Karpas-422 (cell line): ENCODE data around the gene OR2AP1. TPM values are rescaled to one million over a fixed set of nuclear protein-coding genes. Genes with fewer than 3 reads are reported as not detected.
"Not testable (repeated sequence)": the region's sequence is repeated elsewhere in the genome, so short reads cannot be mapped to it uniquely, and the experiment has no call there.

Experiments
- DNase-seq: peaks from one replicate; pipeline ENCODE4 v3.0.0-alpha.2; 2015
- H2AFZ ChIP-seq: fragments of 200-600 bp; sonication (generic); 2 replicates; pipeline ENCODE4 v1.6.1; 2014; ENCODE audit warnings: antibody characterized with exemption, low read length, mixed read lengths
- H3K27ac ChIP-seq: fragments of 200-600 bp; sonication (generic); 2 replicates; pipeline ENCODE4 v1.5.1; 2014; ENCODE audit warnings: mild to moderate bottlenecking, low read length, moderate library complexity
- H3K27me3 ChIP-seq: fragments of 200-600 bp; sonication (generic); 2 replicates; pipeline ENCODE4 v1.6.1; 2014; ENCODE audit warnings: low read length, mixed read lengths
- H3K36me3 ChIP-seq: fragments of 200-600 bp; sonication (generic); 2 replicates; pipeline ENCODE4 v1.6.1; 2014; ENCODE audit warnings: low read length, mixed read lengths; ENCODE audit not compliant: insufficient read depth
- H3K4me1 ChIP-seq: fragments of 200-600 bp; sonication (generic); 2 replicates; pipeline ENCODE4 v1.6.1; 2014; ENCODE audit warnings: mild to moderate bottlenecking, low read length, mixed read lengths
- H3K4me2 ChIP-seq: fragments of 200-600 bp; sonication (generic); 2 replicates; pipeline ENCODE4 v1.6.1; 2014; ENCODE audit warnings: low read length, low read depth, mild to moderate bottlenecking; ENCODE audit not compliant: poor library complexity, severe bottlenecking
- H3K4me3 ChIP-seq: fragments of 200-600 bp; sonication (generic); 2 replicates; pipeline ENCODE4 v1.5.1; 2014; ENCODE audit warnings: mild to moderate bottlenecking, antibody characterized with exemption, low read length, mixed read lengths
- H3K79me2 ChIP-seq: fragments of 200-600 bp; sonication (generic); 2 replicates; pipeline ENCODE4 v1.6.1; 2014; ENCODE audit warnings: mild to moderate bottlenecking, low read length, mixed read lengths
- H3K9ac ChIP-seq: fragments of 200-600 bp; sonication (generic); 2 replicates; pipeline ENCODE4 v1.6.0; 2014; ENCODE audit warnings: low read length
- H3K9me2 ChIP-seq: fragments of 200-600 bp; sonication (generic), shearing (Covaris generic); replicated peaks from 2 replicates; pipeline ENCODE4 v1.6.0; 2014; ENCODE audit warnings: mild to moderate bottlenecking, low read length, moderate library complexity; ENCODE audit not compliant: insufficient read depth
- H3K9me3 ChIP-seq: fragments of 300-700, 200-600 bp; sonication (generic); 2 replicates; pipeline ENCODE4 v1.6.1; 2014; ENCODE audit warnings: low read length, mixed read lengths
- H4K20me1 ChIP-seq: fragments of 200-600 bp; sonication (generic); 2 replicates; pipeline ENCODE4 v1.6.1; 2014; ENCODE audit warnings: mild to moderate bottlenecking, antibody characterized with exemption, low read length, low read depth; ENCODE audit not compliant: insufficient read depth
- total RNA-seq: library from RNA; depleted of rRNA; stranded (reverse); fragments of >200 nt; shearing (Covaris generic); gene quantifications from 2 replicates; pipeline ENCODE4 v1.2.3, GENCODE V29; 2014; ENCODE audit warnings: low replicate concordance

OR2AP1 gene
- total RNA-seq, 1 experiment from 2014 or later = not detected

- not testable (repeated sequence) for H3K27me3 ChIP-seq, H3K9ac ChIP-seq, H3K36me3 ChIP-seq, H3K27ac ChIP-seq, H3K9me2 ChIP-seq, H3K9me3 ChIP-seq, H3K4me1 ChIP-seq, H3K4me2 ChIP-seq, H3K79me2 ChIP-seq, DNase-seq, H3K4me3 ChIP-seq, H2AFZ ChIP-seq, H4K20me1 ChIP-seq
These were observed 17.9 kb downstream of the OR2AP1 start for GRCh38 chr12:55590152-55590551.

DNA sequence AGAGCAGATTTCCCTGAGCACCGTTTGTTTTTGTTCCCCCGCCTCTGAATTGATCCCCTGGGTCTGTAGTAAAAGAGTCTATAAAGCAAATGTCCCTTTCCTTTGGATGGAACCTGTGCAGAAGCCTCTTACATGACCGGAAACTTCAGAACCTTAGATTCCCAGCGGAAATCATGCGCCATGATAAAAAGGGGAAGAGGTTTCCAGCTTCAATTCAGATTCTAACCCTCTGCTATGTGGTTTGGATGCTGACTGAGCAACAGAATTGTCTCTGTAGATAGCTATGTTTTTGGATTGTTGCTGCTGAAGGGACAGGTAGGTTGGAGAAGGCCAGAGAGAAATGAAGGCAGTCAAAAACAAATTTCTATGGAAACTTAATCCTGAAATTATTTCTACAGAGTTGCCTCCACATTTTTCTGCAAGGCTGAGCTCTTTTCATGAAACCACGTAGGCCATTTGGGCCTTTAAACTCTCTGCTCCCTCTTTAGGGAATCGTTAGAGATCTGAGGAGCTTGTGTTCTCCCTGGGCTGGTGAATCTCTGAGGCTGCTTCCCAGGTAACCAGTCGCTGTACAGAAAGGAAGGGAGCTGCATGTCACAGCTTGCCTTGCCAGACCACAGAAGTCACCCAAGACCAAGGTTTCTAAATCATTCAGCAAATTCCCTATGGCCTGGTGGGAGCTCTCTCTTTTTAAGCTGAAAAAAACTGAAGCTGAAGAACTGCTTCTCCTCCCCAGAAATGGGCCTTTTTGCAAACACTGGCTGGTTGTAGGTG lies 35.7 kb downstream of the OR2AP1 start:
- no peaks in the 10 kb centered on the region for H3K9me2 ChIP-seq
- H3K36me3 ChIP-seq = no peaks in the 10 kb centered on the region
- H3K4me3 ChIP-seq = no peak overlapping the region
- H3K27me3 ChIP-seq = no peaks in the 10 kb centered on the region
- no peak overlapping the region for H3K4me2 ChIP-seq
- DNase-seq = no peak
- H4K20me1 ChIP-seq = no peaks in the 10 kb centered on the region
- no peak overlapping the region for H3K9ac ChIP-seq
- H2AFZ ChIP-seq = no peak overlapping the region
- H3K4me1 ChIP-seq = no peaks in the 10 kb centered on the region
- H3K9me3 ChIP-seq = no peaks in the 10 kb centered on the region
- no peak overlapping the region for H3K27ac ChIP-seq
- H3K79me2 ChIP-seq = no peaks in the 10 kb centered on the region

GRCh38 chr12:55610598-55610997 lies 38.3 kb downstream of the OR2AP1 start:
- H3K4me3 ChIP-seq = no peak overlapping the region
- no peak for DNase-seq
- H3K4me1 ChIP-seq = no peaks in the 10 kb centered on the region
- H3K27ac ChIP-seq = no peak overlapping the region
- no peaks in the 10 kb centered on the region for H4K20me1 ChIP-seq
- H3K9ac ChIP-seq = no peak overlapping the region
- H3K79me2 ChIP-seq = no peaks in the 10 kb centered on the region
- no peaks in the 10 kb centered on the region for H3K9me2 ChIP-seq
- 0 out of 2 replicates have a peak, but pooled peaks cover 4% of the 10 kb centered on the region for H3K27me3 ChIP-seq
- no peaks in the 10 kb centered on the region for H3K36me3 ChIP-seq
- H2AFZ ChIP-seq = no peak overlapping the region
- no peaks in the 10 kb centered on the region for H3K9me3 ChIP-seq
- H3K4me2 ChIP-seq = no peak overlapping the region

- no peak overlapping the region for H2AFZ ChIP-seq
- no peaks in the 10 kb centered on the region for H3K79me2 ChIP-seq
- H3K27ac ChIP-seq = no peak overlapping the region
- H3K4me3 ChIP-seq = no peak overlapping the region
- H3K4me2 ChIP-seq = no peak overlapping the region
- no peaks in the 10 kb centered on the region for H3K9me2 ChIP-seq
- H3K4me1 ChIP-seq = no peaks in the 10 kb centered on the region
- H3K9me3 ChIP-seq = no peaks in the 10 kb centered on the region
- no peaks in the 10 kb centered on the region for H4K20me1 ChIP-seq
- 0 out of 2 replicates have a peak, but pooled peaks cover 4% of the 10 kb centered on the region for H3K27me3 ChIP-seq
- no peak for DNase-seq
- no peaks in the 10 kb centered on the region for H3K36me3 ChIP-seq
- H3K9ac ChIP-seq = no peak overlapping the region
These were observed 40.4 kb downstream of the OR2AP1 start for GRCh38 chr12:55612646-55613045.

DNA sequence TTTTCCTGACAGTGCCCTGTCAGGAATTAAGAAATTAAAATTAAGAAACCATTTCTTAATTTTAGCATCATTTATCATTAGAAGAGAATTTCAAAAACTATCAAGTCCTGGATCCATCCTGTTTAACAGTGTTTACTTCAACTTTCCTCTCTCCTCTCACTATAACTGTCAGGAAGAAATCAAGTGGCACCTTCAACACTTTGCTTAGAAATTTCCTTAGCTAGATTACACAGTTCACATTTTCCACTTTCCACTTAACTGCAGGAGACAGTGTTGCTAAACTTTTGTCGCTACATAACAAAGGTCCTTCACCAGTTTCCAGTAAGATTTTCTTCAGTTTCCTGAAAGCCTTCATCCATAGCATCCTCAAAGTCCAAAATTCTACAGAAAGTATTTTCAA lies 42.5 kb downstream of the OR2AP1 start:
- Histone ChIP-seq H4K20me1 (no peaks in the 10 kb centered on the region), H3K27me3 (0 out of 2 replicates have a peak, but pooled peaks cover 4% of the 10 kb centered on the region), H2AFZ (no peak overlapping the region), H3K9ac (no peak overlapping the region), H3K9me3 (no peaks in the 10 kb centered on the region), H3K4me3 (no peak overlapping the region), H3K36me3 (no peaks in the 10 kb centered on the region), H3K79me2 (no peaks in the 10 kb centered on the region), H3K27ac (no peak overlapping the region), H3K9me2 (no peaks in the 10 kb centered on the region), H3K4me2 (no peak overlapping the region), H3K4me1 (no peaks in the 10 kb centered on the region)
- DNase-seq = no peak

DNA sequence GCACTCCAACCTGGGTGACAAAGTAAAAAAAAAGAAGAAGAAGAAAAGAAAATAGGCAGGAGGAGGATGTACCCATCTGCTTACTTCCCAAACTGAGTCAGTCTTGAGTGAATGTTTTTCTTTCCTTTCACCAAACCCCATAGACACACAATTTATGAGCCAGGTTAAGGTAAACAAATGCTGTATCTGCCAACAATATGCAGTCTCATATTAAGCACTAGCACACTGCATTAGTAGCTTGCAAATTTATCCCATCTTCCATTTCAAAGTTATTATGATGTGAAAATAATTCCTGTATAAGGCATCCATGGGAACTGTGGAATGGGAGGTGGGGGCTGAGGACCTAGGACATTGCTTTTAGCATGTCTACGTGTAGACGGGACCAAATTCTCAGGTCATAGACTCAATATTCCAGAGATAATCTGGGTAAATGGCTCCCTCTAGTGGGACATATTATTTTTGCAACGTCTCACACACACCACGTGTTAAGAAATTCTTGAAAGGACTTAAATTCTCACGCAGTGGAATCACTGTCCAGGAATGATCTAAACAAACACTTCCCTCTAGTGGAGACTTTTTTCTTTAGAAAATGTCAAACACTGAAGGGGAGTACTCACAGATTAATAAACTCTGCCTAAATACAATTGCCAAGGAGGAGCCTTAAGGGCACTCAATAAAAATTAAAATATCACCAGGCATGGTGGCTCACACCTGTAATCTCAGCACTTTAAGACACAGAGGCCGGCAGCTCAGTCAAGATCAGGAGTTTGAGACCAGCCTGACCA lies 47.3 kb downstream of the OR2AP1 start:
- H2AFZ ChIP-seq = no peak overlapping the region
- H3K9me2 ChIP-seq = no peaks in the 10 kb centered on the region
- H3K4me2 ChIP-seq = no peak overlapping the region

GRCh38 chr12:55624056-55624455 lies 51.8 kb downstream of the OR2AP1 start:
- Histone ChIP-seq H3K9me2 (no peaks in the 10 kb centered on the region), H3K4me1 (no peaks in the 10 kb centered on the region), H3K9ac (no peak overlapping the region), H3K4me2 (no peak overlapping the region), H3K9me3 (no peaks in the 10 kb centered on the region), H4K20me1 (no peaks in the 10 kb centered on the region), H3K27me3 (no peaks in the 10 kb centered on the region), H3K27ac (no peak overlapping the region), H3K4me3 (no peak overlapping the region), H3K79me2 (no peaks in the 10 kb centered on the region), H2AFZ (no peak overlapping the region), H3K36me3 (no peaks in the 10 kb centered on the region)
- no peak for DNase-seq

More for the DNA sequence above, 47.3 kb downstream of the OR2AP1 start:
- Histone ChIP-seq H3K27me3 (0 out of 2 replicates have a peak, but pooled peaks cover 4% of the 10 kb centered on the region), H3K79me2 (no peaks in the 10 kb centered on the region), H3K4me3 (no peak overlapping the region), H3K27ac (no peak overlapping the region), H3K9ac (no peak overlapping the region), H3K4me1 (no peaks in the 10 kb centered on the region), H4K20me1 (no peaks in the 10 kb centered on the region), H3K36me3 (no peaks in the 10 kb centered on the region), H3K9me3 (no peaks in the 10 kb centered on the region)
- DNase-seq = peak; percentile 95
